ENCODE results near the gene GRIK1. TPM values are rescaled to one million over a fixed set of nuclear protein-coding genes. Genes with fewer than 3 reads are reported as not detected.
"Not testable (repeated sequence)": the region's sequence is repeated elsewhere in the genome, so short reads cannot be mapped to it uniquely, and the experiment has no call there.

The GRIK1 gene
- total RNA-seq, 1 donor from 2014 or later: 0.06 TPM

DNA sequence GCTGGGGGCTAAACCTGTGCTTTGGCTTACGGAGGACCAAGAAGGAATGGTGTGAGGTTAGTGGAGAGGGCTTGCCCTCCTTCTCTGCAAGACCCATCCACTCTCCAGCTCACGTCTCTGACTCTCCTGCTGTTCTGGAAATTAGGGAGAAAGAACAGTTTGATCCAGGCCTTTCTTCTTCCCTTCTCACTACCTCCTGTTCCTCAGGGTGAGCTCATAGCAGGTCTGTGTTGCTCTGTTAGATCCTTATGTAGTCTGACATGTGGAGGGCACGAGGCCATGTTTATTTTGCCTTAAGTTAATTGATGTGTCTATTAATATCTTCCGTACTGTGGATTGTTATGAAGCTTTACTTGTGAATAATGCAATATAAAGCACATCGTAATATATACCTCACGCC, 315.0 kb downstream of the GRIK1 start:
- DNase-seq (ENCODE audit: extremely low read depth, low read depth, low spot score): no peak

DNA sequence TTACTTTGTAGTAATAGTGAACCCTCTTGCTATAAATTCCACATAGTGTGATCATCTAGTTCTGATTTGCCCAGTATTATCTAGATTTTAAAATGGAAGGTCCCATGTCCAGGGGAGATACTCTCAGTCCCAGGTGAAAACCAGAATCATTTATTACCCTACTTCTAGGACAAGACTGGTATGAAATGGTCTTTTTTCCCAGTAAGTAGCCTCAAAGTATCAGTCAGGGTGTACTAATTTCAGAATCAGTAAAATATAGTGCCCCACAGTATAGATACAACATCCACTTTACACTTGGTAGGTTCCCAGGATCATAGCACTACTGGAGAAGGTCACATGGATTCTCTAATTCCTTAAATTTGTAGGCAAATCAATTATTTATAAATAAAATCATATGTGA, 318.3 kb downstream of the GRIK1 start:
- no peak for DNase-seq (ENCODE audit: extremely low read depth, low read depth, low spot score)

DNA sequence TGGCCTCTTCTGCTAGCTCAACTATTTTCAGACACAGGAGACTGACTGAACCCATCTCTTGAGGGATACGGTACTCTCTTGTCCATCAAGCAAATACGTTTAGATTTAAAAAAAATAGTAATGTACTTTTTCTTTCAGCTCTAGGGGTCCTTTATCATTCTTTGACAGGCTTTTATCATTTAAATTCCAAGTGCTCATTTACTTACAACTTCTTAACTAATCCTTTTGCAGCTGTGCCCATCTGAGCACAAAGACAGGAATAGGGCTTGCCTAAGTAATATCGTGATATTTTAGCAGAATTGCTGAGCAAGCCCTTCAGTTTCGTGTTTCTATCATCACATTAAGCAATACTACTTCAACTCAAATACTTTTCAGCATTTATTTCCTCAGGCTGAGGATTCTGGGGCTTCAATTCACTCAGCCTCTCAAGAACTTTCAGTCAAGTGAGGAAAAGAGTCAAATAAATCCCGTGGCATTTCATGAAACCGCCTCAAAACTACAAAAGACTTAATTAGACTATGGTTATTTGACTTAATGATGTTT, 323.5 kb downstream of the GRIK1 start:
- no peak for DNase-seq (ENCODE audit: extremely low read depth, low read depth, low spot score)

DNA sequence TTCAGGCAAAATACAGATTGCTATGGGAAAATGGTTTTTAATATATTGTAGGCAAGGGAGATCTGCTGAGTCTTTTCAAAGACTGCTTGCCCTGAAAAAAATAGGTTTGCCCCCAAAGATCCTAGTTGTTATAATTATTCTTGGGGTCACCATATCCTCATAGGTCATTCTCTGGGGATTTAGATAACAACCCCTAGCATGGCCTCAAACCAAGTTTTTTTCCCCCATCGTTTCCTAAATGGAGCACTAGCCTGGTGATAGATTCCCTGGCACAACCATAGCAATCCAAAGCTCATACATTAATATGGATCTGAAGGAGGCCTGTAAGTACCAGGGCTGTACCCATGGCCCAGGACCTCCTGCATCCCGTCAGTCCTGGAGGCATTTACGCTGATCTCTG, 325.9 kb downstream of the GRIK1 start:
- DNase-seq (ENCODE audit: extremely low read depth, low read depth, low spot score): no peak

DNA sequence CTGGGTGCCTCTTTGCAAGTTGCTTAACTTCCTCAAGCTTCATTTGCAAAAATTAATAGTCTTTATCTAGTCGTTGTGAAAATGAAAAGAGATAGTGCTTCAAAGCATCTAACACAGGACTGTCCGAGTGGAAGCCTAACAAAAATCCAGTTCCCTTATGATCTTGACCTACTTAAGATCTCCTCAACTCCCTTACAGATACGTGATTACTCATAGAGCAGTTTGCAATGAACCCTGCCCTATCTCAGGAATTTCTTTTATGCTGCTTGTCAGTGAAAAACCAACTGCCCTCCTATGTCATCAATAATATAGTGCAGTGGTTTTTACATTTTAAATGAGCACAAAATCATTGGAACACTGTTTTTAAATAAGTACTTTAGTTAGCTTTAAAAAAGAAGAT, 326.8 kb downstream of the GRIK1 start:
- no peak for DNase-seq (ENCODE audit: extremely low read depth, low read depth, low spot score)

DNA sequence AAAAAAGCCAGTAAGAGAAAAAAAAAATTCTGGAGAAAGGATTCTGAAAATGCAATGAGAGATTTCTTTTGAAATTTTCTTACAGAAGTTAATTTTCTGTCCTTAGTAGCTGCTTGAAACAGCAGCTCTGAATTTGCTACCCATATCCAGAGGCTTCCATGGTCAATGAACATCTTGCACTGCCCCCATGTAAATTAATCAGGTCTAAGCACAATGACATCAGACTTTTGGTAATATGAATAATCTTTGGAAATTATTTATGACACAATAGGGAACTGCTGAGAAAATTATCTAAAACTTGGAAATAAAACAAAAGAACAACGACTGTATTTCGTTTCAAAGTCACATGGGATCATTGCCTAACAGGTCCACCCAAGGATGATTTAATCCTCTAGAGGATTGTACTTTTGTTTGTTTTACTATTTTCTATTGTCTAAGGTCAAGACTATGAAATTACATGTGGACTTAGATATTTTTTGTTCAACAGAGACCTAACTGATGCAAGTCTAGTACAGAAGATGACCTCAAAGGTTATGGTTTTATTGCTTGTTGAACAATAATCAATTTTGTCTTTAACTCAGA, 328.9 kb downstream of the GRIK1 start:
- DNase-seq (ENCODE audit: extremely low read depth, low read depth, low spot score): no peak

DNA sequence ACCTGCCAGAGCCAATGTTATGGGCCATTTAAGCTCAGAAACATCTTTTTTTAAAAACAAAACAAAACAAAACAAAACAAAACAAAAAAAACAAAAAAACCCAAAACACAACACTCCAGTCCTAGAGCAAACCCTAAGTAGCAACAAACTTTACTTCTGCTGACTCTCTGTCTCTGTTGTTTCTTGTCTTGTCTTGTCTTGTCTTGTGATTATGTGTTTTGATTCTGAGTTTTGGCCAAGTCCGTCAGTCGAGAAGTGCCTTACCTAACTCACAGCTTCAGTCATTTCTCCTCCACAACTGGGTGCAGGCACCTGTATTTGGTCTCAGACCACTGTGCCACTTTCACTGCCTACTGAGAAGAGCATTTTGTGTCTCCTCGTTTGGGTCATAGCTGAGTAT, 333.2 kb downstream of the GRIK1 start:
- no peak for DNase-seq (ENCODE audit: extremely low read depth, low read depth, low spot score)

DNA sequence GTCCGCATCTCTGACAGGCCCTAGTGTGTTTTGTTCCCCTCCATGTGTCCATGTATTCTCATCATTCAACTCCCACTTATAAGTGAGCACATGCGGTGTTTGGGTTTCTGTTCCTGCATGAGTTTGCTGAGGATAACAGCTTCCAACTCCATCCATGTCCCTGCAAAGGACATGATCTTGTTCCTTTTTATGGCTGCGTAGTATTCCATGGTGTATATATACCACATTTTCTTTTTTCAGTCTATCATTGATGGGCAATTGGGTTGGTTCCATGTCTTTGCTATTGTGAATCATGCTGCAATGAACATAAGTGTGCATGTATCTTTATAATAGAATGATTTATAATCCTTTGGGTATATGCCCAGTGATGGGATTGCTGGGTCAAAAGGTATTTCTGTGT, 334.6 kb downstream of the GRIK1 start:
- DNase-seq (ENCODE audit: extremely low read depth, low read depth, low spot score): not testable (repeated sequence)

DNA sequence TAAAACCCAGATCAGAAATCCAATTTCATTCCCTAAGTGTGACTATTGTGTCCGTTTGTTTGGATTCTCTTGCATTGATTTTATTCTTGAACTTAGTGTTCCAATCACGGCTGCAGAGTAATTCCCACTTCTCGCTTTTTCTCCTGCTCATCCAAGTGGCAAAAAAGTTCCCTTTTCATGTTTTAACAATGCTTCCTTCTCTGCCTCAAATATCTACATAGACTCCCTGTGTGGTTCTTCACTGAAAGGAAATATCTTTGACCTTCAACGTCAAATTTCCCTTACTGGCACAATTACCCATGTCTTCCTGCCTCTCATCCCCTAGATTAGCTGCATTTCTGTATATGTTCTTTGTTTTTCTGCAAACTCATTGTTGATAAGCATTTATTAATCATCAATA, 335.7 kb downstream of the GRIK1 start:
- DNase-seq (ENCODE audit: extremely low read depth, low read depth, low spot score): no peak

DNA sequence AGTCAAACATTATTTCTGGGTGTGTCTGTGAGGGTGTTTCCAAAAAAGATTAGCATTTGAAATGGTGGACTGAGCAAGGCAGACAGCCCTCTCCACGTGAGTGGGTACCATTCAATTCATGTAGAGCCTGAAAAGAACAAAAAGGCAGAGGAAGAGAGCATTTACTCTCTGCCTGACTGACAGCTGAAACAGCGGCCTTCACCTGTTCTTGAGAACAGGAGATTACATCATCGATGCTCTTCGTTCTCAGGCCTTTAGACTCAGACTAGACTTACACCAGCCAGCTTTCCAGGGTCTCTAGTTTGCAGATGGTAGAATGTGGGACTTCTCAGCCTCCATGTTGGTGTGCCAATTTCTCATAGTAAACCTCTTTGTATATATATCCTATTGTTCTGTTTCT, 338.7 kb downstream of the GRIK1 start:
- no peak for DNase-seq (ENCODE audit: extremely low read depth, low read depth, low spot score)

DNA sequence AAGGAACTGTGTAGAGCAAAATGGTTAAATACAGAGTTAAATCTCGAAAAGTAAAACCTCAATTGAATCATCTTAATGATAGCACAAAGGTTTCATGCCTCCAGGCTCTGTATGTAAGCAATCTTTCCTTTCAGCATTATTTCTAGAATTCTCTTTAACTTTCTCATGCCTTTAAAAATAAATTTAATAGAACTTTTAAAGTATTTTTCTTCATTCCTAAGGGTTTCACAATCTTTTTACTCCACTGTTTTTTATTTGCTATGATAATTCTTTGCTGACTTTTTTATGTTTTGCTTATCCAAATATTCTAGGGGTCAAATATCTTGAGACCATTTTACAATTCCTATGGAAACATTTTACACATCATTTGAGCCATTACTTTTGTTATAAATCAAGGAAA, 353.1 kb downstream of the GRIK1 start:
- DNase-seq (ENCODE audit: extremely low read depth, low read depth, low spot score): no peak

DNA sequence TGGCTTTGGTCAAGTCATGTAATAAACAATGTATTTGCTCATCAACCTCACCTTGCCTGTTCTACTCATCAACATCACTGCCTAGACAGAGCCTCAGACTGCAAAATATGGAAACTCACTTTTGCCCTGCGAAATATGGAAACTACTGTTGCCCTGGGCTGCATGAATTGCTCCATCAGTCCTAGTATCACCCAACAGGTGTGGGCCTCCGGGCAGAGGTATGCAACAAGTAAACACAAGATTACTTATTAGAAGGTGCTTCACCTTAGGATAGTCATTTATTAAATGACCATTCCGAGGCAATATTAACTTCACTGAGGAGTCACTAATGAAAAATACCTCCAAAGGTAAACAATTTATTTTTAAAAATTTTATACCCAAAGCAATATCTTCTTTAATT, 354.3 kb downstream of the GRIK1 start:
- no peak for DNase-seq (ENCODE audit: extremely low read depth, low read depth, low spot score)

DNA sequence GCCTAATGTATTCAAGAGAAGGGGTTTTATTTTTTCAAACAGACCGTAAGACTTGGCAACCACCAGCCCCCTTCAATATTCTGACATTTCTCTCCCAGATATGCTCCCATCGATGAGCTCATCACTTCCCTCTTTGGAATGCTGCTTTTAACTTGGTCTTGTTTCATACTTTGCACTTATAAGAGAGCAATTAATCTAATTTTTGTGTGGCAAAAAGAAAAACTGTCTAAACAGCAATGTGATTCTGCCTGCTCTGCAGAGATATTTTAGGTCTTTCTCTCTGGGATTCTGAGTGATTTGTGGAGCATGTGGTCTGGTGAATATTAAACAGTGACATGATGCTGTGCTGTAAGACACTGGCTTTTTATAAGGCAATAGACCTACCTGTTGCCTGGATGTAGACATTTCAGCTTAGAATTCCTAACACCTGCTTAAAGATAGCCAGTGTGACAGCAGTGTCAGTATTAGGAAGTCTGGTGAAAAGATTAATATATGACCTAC, 356.3 kb downstream of the GRIK1 start:
- DNase-seq (ENCODE audit: extremely low read depth, low read depth, low spot score): no peak

DNA sequence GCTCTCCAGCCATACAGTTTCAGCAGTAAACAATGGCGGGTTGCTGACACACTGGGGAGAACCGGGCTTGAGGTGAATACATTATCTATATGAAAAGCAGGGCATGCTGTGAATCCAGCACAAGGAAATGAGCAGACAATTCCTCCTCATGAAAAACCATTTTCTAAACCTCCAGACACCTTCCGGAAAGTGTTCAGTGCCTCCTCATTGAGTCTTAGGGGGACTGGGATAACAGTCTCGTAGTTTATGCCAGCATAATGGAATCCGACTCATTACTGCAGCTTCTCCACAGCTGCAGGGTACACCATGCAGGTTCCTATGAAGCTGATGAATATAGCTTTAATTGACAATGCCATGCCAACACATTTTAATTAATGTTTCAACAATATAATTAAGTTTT, 356.9 kb downstream of the GRIK1 start:
- no peak for DNase-seq (ENCODE audit: extremely low read depth, low read depth, low spot score)

DNA sequence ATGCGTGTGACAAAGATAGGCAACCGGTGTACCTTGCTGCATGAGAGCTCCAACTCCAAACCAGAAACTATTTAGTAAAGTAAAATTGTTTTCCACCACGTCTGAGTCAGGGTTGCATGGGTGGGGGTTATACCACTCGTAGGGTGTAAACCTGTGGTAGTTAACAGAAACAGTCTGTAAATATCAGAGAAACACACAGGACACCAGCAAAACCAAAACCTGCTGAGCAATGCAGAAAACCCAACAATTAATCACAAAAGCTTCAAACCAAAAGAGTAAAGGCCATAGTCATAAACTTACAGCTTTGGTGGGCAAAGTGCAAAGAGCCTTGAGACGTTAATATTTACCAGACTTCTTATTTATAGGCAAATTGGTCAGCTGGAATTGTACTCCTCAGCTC, 358.4 kb downstream of the GRIK1 start:
- DNase-seq (ENCODE audit: extremely low read depth, low read depth, low spot score): no peak

DNA sequence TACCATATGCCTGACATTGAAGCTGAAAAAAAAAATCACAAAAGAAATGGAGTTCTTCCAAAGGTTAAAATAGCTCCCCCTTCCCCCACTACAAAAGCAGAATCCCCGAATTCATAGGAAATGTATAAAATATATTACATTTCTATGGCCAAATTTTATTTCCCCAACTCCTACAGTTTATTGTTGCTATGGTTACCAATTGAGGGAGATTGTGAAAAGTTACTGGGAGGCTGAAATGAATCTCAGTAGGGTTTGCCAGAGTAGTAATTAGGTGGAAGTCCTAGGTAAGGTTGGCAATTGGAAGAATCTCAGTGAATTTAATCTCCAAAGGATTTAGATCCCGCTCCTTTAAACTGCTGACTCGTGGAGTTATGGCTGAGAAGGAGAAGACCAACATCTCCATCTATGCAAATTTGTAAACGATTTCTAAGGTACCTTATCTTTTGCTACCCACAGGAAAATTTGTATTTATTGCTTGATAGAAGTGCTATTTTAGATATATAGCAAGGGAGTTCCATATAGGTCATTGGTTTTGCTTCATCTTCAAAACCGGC, 359.0 kb downstream of the GRIK1 start:
- DNase-seq (ENCODE audit: extremely low read depth, low read depth, low spot score): no peak

DNA sequence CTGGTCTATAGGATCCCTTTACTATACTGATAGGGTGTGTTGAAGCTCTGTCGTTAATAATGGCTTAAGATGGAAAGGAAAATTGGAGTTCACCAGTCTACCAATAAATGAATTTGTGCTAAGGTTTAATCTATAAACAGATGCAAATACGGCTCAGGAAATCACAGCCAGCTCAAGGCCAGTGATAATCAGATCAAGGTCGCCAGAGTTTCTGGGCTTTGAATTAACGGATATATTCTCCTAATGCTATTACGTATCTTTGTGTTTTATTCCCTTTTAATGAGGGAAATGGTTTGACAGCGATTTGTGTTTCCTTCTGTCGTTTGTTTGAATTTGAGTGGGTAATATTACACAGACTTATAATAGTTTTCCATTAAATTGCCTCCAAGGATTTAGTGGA, 361.5 kb downstream of the GRIK1 start:
- DNase-seq (ENCODE audit: extremely low read depth, low read depth, low spot score): no peak

DNA sequence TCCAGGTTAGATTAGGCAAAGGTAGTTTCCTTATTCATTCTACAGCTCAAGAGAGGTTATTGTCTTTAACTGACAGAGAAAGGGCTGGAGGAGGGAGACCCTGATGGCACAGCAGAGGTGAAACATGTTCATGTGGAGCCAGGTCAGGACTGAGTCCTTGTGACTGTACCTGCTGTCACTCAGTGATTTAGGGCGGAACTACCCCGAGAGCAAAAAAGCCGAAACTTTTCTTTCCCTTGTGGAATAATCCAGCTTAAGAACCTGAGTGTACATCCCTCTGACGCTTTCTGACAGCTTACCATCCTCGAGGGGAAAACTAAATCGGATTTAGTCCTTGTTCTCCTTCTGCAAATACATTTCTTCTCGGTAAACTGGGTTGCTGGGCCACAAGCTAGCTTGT, 367.8 kb downstream of the GRIK1 start:
- no peak for DNase-seq (ENCODE audit: extremely low read depth, low read depth, low spot score)

DNA sequence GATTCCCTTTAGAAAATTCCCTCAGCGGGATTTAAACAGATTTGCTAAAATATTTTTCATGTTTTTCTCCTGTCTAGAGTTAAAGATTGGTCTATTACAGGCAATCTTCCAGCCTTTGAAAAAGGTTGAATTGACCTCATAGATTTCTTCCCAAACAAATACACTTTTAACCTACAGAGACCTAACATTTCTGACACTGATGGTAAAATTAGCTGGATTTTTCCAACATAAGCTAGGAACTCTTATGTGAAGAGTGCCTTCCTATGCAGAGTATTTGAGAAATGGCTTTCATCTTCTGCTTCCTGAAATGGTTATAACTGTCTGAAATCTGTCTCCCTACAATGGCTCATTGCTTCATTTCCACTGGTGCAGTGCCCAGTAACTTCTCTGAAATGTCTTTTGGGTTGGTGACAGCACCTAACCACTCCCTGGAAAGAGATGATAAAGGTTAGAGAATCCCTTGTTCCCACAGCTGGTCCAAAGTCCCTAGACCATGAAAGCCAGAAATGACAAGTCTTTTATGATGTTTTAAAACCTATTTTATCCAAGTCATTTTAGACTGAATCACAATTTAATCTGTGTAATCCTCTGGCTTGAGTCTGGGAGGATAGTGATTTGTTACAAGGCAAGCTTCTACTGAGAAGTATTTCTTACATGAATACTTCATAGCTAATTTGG, 371.6 kb downstream of the GRIK1 start:
- DNase-seq (ENCODE audit: extremely low read depth, low read depth, low spot score): no peak

DNA sequence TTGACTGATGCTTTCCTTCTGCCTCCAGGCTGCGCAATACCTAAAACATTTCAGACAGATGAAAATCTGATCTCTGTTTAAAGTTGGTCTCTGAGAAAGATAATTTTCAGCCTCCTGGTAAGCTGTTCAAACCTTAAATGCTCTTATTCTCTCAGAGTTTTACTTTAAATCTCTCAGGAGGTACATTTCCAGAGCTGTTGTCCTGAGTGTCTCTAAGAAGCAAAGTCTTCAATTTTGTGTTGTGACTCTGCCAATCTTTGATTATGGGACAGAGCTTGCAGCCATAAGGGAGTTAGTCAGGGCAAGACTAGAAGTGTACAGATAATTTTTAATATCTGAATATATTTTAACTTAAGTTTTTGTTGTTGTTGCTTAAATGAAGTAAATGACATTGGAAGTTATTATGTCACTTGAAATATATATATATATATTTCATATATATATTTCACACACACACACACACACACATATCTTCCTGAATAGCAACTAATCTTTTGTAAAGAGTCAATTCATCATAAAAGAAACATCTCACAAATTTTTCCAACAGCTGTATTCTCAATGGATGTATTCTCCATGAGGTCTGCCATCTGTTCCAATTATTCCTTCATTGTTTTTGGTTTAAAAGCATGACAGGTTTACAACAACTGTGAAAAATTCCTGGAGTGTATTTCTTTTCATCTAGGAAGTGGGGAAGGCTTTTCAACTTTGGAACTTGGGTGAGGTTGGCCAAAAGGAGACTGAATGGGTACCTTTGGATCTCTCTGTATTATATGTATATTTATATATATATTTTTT, 381.7 kb downstream of the GRIK1 start:
- DNase-seq (ENCODE audit: extremely low read depth, low read depth, low spot score): no peak

DNA sequence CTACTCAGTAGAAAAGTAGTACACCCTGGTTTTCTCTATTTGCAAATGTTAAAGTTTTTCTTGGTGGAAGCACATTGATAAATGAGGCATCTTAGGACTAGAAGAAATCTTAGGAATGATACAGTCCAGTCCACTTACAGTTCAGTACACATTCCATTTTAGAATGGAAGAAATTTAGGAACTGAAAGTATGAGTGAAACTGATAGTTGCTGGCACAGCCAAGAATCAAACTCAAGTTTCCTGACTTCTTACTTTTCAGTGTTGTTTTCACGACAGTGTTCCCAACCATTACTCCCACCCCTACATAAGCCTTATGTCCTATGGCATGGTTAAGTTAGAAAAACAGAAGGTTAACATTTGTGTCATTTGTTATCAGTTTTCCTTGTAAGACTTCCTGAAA, 382.6 kb downstream of the GRIK1 start:
- no peak for DNase-seq (ENCODE audit: extremely low read depth, low read depth, low spot score)

All from glomerular endothelial cell (primary cell).